C1 segment of cervical spinal cord (tissue), 14 donors: ENCODE measurements around the gene N4BP3.
"Not testable (repeated sequence)": the region's sequence is repeated elsewhere in the genome, so short reads cannot be mapped to it uniquely, and the experiment has no call there.

Source experiments
- DNase-seq, 14 donors: peaks; one replicate each; lab custom pipeline; 2025; lab: John Stamatoyannopoulos, UW

The N4BP3 gene

DNA sequence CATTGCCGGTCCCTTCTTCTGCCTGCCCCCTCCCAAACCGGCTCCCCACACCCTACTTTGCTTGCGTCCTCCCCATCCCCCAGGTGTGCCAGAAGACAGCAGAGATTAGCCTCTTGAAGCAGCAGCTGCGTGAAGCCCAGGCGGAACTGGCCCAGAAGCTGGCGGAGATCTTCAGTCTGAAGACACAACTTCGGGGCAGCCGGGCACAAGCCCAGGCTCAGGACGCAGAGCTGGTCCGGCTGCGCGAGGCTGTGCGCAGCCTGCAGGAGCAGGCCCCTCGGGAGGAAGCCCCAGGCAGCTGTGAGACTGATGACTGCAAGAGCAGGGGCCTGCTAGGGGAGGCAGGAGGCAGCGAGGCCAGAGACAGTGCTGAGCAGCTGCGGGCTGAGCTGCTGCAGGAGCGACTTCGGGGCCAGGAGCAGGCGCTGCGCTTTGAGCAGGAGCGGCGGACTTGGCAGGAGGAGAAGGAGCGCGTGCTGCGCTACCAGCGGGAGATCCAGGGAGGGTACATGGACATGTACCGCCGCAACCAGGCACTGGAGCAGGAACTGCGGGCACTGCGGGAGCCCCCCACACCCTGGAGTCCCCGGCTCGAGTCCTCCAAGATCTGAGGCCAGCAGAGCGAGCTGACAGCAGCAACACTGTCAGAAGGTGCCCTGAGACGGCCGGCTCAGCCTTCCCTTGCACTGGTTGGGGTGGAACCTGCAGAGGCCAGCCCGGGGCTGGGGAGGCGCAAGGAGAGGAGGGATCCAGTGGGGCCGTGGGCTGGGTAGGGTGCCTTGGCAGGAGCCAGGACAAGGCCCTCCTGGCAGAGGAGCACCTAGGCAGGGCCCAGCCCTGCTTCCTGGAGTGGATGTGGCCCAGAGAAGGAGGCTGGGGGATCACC is 8.3 kb downstream of the N4BP3 start:
- peak in 1 of 14 donors; percentile 59 for DNase-seq

DNA sequence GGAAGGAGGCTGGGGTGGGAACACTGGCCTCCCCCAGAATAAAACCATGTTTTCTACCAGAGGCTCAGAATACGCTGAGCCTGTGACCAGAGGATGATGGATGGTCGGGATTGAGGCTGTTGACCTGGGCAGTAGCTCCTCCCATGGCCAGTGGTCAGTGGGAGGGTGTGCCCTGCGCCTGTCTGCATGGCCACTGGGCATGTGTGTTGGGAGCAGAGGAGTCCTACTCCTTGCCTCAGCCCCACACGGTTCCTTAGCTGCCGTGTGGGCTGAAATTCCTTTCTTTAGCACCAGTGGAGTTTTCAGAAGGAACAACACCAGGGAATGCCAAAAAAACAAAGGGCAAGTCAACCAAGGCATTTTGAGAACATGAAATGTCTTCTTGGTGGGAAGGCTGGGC is 9.0 kb downstream of the N4BP3 start:
- no peak for DNase-seq

DNA sequence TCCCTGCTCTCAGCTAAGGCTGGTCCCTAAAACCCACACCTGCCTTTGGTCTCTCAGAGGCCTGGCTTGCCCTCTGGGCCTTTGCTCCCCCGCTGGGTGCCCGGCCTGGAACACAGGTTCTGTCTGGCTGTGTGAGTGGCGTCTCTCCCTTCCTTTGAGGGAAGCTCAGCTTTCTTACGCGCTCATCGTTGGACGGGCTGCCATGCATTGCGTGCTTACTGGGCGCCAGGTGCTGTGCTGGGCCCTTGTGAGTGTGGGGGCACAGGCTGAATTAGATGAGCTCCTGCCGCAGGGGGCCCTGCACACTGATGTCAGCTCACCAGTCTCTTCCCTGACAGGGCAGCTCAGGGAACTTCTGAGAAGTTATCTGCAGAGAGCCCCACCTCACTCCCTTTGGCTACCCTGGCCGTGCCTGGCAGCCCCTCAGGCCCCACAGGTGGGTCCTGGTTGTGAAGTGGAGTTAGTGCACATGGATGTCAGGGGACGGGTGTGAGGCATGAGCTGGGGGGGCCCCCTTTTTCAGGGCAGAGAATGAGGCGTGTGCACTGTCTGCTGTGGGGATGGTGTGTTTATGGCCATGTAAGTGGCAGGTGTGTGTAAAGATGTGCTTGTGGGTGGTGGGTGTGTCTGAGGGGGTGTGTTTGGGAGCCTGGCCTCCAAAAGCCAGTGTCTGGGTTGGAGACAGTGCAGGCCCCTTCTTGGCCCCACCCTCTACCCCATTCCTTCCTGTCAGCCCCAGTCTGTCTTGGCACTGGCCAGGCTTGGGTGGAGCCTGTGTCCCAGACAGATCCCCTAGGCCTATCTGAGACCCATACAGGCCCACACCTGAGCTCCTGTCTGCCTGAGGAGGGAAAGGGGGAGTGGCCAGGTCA is 10.0 kb downstream of the N4BP3 start:
- no peak for DNase-seq

DNA sequence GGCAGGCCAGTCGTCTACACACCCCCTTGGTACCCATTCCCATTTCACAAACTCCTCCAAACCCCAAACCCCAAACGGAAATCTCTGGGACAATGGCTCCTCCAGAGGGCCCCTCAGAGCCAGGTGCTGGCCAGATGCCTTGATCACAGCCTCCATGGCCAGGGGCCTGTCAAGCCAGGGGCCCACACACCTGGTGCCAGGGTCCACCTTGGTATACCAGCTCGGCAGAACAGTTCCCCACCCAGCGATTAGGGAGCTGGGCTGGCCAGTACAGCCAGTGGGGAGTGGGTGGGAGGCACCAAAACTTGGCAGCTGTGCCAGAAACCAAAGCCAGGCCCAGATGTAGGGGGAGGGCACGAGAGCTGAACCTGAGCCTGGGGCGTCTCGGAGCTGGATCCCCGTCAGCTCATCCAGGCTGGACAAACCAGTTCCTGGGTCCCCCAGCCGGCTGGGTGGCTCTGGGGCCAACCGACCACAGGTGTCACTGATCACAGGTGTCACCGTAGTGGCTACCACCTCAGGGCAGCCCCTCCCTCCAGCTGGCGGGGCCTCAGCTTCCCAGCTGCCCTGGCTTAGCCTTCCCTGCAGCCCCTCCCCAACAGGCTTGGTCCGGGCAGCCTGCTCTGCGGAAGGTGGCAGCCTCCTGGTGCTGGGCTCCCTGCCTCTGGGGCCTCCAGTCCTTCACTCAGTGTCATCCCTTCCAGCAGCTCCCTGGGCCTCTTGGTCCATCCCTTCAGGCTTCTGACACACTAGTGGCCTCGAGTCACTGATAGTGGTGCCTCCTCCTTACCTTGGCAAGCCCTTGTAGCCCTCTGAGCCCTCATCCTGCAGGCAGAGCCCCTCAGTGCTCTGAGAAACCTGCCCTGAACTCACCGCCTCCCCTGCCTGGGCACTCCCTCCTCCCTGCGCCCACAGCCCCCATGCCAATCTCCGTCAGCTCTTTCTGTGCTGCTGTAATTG is 10.9 kb downstream of the N4BP3 start:
- DNase-seq, result no peak

DNA sequence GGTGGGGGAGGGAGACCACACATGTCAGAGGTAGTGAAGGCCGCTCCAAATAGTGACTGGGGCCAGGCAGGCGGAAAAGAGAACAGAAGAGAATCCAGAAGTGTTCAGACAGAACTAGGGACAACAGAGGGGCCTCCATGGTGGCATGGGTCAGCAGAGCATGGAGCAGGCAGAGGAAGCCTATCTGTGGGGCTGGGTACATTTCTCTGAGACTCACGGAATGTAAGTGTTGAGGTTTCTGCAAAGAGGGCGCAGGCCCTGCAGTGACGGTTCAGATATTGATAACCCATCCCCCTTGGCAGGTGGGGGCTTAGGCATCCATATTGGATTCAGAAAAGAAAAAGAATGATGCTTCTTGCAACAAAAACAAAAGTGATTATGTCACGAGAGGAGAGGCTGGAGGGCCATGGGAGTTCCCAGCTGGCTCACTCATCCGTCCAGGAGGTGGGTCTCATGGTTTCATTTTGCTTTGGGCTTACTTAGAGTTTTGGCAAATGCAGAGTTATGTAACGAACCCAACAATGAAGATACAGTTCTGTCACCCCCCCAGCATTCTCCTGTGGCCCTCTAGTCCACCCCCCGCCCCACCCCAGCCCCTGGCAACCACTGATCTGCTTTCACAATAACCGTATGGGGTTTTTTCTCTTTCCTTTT is 12.0 kb downstream of the N4BP3 start:
- no peak for DNase-seq

DNA sequence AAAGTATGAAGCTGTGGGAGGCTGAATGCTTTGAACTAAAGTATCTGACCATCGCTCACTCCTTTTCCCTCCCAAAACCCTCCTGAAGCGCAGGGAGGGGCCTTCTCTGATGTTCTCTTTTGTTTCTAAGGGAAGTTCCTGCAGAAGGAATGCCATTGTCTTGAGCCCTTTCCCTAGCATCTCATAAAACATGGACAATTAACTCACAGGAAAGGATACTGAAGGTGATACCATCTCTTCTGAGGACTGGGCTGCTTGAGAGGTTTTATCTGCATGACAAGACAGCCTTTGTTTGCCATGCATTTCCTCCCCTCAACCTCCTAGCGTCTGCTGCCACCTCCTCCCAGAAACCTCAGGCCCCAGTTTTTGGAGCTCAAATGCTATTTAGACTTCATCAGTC is 13.2 kb downstream of the N4BP3 start:
- no peak for DNase-seq

DNA sequence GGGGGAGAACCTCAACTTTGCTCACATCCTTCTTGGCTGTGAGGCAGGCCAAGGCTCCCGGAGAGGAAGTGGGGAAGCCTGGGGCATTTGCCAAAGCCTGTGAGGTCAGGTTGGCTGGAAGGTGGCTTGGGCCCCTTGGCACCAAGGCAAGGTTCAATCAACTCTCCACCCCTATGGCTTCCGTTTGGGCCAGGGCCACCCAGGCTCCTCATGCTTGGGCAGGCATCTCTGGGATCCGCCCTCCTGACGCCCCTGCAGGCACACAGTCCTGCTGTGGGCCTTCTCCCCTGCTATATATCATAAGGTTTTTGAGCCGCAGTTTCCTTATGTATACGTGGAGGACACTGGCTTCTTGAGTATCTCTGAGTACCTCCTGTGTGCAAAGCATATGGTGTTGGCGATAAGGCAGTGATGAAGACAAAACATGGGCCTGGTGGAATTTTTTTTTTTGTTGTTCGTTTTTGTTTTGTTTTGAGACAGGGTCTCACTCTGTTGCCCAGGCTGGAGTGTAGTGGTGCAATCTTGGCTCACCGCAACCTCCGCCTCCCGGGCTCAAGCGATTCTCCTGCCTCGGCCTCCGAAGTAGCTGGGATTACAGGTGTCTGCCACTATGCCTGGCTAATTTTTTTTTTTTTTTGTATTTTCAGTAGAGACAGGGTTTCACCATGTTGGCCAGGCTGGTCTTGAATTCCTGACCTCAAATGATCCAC is 14.1 kb downstream of the N4BP3 start:
- DNase-seq, result not testable (repeated sequence)

DNA sequence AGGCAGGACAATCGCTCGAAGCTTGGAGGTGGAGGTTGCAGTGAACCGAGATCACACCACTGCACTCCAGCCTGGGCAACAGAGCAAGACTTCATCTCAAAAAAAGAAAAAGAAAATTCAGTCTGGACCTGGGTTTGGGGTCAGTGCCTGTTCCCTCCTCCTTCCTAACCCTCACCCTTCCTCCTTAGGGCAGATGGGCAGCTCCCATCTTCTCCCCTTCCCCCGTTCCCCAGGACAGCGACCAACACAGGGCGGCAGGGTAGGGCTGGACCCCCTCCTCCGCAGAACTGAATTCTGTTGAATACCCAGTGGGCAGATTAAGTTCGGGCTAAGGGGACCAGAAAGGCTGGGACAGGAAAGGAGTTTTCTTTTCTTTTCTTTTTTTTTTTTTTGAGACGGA is 16.0 kb downstream of the N4BP3 start:
- DNase-seq, result no peak

DNA sequence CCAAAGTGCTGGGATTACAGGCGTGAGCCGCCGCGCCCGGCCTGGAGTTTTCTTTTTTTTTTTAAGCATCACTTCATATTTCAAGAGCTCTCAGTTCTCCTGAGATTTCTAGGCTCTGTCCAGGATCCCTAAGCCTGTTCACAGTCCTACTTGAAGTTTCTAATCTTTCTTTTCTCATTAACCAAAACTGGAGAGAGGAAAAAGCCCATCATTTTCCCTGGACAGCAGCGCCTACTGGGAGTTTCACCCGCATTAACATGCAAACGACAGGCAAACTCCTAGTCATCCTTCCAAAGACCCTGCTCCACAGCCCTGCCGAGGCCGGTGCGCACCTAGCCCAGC is 16.9 kb downstream of the N4BP3 start:
- DNase-seq, result peak in 2 of 14 donors; percentile 38 to 63

DNA sequence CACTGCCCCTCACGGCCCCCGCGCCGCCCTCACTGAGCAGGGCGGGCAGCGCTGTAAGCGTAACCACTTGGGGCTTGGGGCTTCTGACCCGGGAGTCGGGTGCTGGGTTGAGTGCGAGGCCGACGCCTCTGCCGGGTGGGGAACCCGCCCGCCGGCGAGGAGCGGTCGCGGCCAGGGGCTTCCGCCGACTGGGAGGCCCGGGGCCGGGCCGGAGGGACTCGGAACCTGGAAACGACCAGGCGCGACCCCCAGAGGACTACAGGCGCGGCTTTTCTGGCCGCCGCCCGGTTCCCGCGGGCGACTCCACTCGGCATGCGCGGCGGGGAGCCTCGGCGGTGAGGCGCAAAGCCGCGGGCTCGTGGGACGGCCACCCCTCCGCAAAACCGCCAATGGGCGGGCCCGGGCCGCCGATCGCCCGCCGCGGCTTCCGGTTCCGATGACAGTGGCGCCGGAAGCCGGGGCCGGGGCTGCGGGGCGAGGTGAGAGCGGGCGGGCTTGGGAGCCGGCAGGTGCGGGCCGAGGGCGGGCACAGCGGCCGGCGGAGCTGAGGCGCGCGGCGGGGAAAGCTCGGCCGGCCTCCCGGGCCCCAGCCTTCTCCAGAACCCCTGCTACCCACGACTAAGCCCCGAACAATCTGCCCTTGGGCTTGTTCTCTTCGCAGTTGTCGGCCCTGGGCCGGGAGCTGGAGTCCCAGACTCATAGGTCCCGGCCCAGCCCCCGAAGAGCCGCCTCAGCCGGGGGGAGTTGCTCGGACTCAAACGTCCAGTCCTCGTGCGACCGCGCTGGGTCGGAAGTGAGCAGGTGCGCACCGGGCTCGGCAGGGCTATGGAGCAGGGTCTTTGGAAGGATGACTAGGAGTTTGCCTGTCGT is 17.5 kb downstream of the N4BP3 start, which contains the start of gene RMND5B:
Gene RMND5B, plus strand, starts transcription at position 439 of the 870 bp plus-strand sequence. CDS start 7,106 bp downstream, outside the sequence.
- peak in 13 of 14 donors; percentile 34 to 87 (median 65) for DNase-seq

DNA sequence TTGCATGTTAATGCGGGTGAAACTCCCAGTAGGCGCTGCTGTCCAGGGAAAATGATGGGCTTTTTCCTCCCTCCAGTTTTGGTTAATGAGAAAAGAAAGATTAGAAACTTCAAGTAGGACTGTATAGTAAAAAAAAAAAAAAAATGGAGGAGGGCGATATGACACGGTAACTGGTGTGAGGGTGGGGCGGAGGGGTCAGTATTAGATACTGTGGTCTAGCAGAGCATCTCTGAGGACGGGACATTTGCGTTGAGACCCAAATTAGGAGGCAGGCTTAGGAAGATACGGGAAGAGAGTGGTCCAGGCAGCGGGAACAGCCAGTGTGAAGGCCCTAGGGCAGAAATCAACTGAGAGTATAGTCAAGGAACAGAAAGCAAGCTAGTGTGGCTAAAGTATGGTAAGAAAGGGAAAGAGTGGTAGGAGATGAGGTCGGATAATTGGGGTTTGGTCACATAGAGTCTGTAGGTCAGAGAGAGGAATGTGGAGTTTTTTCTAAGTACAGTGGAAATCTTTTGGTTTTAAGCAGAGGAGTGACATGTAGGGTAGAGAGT is 18.2 kb downstream of the N4BP3 start:
- no peak for DNase-seq

DNA sequence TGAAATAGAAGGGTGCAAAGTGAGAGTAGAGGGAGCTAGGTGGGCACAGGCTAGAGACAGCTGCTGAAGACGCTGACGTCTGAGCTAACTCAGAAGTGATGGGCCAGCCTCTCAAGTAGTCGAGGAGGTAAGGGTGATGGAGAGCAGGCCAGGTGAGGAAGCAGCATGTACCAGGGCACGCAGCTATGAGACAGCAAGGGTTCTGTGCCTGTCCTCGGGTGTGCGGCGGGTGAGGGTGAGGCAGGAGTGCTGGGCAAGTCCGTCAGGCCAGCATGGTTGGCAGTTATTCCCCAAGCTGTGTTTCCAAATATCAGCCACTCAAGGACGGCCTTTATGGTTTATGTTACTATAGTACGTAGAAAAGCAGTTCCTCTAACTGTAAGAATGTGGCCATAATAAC is 23.7 kb downstream of the N4BP3 start:
- no peak for DNase-seq

DNA sequence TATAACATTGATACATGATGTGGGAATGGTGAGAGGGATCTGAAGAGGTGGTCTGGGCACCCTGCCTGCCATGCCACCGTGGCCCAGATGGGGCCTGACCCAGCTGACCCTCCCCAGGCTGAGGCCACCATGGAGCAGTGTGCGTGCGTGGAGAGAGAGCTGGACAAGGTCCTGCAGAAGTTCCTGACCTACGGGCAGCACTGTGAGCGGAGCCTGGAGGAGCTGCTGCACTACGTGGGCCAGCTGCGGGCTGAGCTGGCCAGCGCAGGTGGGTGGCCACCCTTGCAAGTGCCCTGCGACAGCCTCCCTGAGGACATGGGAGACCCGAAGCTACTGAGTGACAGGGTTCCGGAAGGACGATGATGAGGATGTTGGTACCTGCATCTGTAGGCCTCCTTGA is 24.7 kb downstream of the N4BP3 start:
- no peak for DNase-seq

DNA sequence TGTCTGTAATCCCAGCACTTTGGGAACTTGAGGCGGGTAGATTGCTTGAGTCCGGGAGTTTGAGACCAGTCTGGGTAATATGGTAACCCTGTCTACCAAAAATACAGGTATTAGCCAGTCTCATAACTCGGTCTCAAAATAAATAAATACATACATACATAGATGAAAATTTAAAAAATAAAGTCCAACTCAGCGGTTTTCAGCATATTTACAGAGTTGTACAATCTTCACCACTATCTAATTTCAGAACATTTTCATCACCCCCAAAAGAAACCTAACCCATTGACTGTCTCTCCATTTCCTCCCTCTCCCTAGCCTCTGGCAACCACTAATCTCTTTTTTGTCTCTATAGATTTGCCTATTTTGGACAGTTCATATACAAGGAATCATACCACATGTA is 28.2 kb downstream of the N4BP3 start:
- DNase-seq, result no peak

DNA sequence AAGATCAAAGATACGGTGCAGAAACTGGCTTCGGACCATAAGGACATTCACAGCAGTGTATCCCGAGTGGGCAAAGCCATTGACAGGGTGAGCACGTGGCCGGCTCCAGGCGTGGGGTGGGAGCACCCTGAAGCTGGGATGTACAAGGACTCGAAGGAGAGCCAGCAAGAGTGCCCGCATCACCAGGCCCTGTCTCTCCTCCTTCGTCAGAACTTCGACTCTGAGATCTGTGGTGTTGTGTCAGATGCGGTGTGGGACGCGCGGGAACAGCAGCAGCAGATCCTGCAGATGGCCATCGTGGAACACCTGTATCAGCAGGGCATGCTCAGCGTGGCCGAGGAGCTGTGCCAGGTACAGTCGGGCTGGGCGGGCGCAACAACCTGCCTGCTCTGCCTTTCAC is 29.3 kb downstream of the N4BP3 start:
- DNase-seq, result no peak

DNA sequence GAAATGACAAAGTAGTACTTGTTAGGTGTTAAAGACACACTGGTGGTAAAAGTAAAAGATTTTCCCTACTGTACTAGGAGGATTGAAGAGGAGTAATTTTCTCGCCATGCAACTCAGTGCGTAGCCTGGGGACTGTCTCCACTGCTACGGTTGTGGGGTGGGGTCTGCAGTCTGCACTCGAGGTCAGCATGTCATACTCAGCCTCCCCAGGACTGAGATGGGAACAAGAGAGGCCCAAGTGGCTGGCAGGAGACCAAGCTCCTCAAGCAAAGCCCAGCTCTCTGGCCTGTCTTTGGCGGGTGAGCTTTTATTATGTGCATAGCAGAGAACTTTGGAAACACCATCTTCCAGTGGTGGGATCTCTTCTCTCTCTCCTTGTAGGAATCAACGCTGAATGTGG is 29.9 kb downstream of the N4BP3 start:
- DNase-seq, result no peak

DNA sequence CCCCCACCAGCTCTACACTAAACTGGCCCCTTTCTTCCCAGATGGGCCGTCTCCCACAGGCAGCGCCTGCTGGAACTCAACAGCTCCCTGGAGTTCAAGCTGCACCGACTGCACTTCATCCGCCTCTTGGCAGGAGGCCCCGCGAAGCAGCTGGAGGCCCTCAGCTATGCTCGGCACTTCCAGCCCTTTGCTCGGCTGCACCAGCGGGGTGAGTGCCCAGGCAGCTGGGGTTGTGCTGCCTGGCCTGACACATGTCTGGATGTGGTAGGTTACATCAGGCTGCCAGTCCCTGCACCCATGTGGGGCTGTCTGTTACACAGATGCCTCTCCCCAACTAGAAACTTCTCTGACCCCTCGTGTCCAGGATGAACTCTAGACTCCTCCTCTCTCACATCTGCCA is 30.6 kb downstream of the N4BP3 start:
- no peak for DNase-seq

DNA sequence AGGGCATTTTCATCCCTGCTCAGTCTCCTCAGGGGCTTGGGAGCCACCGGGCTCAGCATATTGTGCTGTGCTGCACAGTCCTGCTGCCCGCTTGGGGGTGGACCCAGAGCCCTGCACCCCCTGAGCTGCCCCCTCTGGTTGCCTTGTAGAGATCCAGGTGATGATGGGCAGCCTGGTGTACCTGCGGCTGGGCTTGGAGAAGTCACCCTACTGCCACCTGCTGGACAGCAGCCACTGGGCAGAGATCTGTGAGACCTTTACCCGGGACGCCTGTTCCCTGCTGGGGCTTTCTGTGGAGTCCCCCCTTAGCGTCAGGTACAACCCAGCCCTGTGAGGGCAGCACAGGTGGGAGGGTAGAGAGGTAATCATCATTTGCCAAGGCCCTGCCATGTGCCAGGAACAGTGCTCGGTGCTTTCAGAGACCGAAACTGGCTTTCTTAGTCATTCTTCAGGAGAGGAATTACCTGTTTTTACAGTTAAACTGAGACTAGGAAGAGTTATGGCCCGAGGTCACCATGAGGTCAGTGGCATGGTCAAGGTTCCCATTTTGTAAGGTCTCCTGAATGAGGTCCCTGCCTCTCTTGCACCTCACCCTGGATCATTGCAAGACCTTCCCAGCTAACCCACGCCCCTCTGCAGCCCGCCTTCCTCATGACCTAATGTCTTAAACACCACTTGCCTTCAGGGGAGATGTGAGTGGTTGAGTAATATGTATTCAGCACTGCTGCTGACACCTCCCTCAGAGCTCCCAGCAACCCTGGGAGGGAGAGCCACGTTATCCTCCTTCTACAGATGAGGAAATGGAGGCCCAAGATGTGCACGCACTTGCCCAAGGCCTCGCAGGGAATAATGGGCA is 32.9 kb downstream of the N4BP3 start:
- peak in 1 of 14 donors; percentile 2 for DNase-seq
